NCI-H128 (cell line): ENCODE data around the gene TMEFF2.
"Not testable (repeated sequence)": the region's sequence is repeated elsewhere in the genome, so short reads cannot be mapped to it uniquely, and the experiment has no call there.

Experiments used
- DNase-seq: peaks from one replicate; lab custom pipeline; 2025; ENCODE audit not compliant: unreplicated experiment; lab: John Stamatoyannopoulos, UW

TMEFF2 gene

DNA sequence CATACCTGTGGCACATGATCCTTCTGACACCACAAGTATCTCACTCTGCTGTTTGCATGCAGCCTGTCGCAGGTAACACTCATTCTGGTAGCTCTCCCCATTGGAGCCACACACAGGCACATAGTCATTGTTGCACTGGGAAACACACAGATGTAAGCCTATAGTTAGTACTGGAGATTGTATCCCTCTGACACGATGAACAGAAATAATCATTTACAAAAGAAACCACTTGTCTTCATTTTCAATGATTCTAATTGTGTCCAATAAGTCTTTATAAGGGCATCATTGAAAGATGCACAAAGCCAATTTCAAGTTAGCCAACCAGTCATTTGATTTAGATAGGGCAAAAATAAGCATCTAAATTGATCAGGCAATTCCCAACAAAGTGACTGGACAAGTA is 10.4 kb downstream of the TMEFF2 start:
- DNase-seq: no peak

DNA sequence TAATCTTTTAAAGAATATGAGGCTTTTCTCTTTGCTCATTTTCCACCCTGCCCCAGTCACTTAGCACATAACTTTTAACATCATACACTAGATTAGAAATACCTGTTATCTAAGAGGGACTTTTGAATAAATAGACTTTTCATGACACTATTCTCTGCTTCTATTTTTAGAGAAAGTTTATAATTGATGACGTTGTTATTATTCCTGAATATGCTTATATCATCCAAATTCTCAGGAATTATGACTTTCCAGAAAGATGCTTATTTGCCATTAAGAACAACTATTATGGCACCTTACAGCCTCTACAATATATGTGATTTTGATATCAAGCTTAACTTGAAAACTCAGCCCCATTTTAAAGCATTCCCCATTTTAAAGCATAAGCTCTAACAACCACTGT is 11.4 kb downstream of the TMEFF2 start:
- DNase-seq: no peak

DNA sequence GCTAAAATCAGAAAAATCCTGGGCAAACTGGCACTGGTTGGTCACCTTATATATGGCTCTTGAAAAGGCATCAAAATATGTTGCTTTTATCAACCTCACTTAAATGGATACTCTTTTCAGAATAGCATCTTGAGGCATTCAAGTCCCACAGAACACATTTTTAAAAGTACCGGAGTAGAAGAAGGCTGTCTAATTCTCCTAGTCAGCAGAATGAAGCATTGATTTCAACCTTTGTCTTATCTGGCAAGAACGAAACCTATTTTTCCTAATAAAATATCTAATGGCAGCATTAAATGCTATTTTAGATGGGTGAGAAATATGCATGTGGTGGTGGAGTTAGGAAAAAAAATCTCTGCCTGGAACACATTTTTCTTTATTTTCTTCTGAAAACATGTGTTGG is 27.8 kb downstream of the TMEFF2 start:
- DNase-seq: no peak

DNA sequence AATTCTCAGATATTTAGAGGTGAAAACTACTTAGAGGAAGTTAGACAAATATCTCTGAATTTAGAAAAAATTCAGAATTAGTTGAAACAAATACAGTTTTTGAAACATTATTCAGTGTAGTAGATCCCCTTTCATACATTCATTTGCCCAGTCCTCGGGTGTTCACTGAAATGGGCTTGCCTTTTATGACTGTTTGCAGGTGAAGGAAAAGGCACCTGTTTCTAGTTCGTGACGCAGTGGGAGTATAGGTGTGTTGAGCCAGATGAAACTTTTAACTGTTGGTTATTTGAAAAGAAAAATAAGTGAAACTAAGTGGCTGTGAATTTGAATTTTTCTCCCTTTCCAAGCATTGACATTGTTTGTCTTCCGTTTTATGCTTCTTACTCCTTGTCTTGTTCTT is 28.9 kb downstream of the TMEFF2 start:
- DNase-seq: no peak

DNA sequence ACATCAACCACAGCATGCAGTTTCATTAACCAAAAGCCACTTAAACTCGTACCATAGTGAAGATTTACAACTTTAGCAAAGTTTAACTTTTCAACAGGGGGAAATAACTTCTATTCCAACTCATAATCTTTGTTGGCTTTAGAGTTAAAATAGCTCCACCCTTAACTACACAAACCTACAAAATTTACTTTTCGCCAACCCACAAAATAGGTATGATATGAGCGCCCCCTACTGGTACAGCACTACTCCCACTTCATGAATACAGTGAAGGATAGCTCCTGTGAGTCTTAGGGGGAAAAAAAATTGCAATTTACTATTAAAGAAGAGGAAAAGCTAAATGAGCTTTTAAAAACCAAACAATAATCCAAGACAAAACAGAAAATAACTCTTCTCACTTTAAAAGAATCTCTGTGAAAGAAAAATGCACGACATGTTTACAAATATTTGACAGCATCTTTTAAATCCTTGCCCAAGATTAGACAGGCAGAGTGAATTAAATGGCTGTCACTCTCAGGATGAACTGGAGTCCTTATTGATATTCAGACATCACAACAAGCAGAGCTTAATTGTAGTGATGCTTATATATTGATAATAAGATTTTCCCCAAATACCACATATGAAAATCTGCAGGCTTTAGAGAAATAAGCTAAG is 32.2 kb downstream of the TMEFF2 start:
- DNase-seq: no peak

DNA sequence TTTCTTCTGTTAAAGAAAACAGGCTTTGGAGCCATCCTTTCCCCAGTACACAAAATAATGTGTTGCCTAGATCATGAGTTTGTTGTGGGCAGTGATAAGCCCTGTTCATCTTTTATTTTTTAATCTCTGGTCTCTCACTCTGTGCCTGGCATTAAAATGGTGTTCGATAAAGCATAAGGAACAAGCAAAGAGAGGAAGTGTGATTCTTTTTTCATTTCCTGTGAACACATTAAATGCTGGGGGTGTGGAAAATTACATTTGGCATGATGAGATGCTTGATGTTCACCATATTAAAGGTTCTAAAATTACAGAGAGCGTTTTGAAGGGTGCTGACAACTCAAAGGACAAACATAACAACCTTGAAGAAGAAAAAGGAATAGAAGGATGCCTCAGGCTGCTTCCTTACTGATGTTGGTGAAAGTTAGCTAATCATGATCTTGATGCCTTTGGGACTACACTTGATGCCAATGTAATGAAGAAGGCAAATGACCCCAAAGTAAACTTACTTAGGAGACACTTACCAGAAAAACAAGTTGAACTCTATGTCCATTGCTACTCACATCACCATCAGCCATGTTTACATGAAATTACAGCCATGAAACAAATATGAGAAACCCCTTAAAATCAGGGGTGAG is 33.0 kb downstream of the TMEFF2 start:
- no peak for DNase-seq

DNA sequence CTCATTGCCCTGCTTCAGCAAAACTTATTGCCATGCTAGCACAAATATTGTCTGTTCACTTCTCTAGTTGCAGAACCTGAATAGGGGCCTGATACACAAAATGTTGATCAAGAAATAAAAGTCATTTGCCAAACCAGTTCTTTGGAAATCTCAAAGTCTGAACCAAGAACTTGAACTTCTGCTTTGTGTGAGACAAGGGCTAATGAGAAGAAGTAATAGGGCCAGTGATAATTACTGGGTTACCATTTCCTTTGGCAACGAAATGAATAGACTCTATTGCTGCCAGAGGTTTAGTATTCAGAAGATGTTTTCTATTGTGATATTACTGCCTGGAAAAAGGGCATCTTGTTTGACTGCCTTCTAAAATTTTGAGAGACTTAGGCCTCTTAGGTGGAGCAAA is 35.0 kb downstream of the TMEFF2 start:
- no peak for DNase-seq

DNA sequence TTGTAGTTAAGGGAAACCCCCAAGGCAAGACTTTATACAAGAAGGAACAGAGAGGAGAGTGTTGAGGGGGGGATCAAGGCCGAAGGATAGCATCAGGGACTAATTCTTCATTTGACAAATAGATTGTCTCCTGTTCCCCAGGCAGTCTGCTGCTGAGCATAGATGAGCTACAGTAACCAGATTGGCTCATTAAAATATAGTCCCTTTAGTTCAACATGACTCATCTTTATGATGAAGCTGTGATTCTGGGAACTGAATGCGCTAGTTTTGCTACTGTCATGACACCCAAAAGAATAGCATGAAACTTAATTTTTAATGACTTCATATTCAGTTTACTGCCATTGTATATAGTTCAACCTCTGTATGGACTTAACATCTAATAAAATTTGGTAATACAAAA is 35.5 kb downstream of the TMEFF2 start:
- no peak for DNase-seq

DNA sequence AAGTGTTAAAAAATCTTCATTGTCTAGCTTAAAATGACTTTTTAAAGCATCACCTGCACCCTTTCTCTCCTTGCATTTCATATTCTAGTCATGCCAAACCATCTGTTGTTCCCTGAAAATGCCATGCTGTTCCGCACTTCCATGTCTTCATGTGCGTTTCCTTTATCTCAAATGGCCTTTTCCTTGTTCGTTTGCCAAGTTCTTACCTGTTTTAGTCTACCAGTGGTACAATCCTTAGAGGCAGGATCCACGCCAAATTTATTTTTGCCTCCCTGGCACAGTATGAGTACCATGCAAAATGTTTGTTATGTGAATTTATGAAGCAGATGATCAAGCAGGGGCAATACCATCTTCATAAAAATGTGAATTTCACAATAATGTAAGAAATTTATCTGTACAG is 37.0 kb downstream of the TMEFF2 start:
- DNase-seq: no peak

DNA sequence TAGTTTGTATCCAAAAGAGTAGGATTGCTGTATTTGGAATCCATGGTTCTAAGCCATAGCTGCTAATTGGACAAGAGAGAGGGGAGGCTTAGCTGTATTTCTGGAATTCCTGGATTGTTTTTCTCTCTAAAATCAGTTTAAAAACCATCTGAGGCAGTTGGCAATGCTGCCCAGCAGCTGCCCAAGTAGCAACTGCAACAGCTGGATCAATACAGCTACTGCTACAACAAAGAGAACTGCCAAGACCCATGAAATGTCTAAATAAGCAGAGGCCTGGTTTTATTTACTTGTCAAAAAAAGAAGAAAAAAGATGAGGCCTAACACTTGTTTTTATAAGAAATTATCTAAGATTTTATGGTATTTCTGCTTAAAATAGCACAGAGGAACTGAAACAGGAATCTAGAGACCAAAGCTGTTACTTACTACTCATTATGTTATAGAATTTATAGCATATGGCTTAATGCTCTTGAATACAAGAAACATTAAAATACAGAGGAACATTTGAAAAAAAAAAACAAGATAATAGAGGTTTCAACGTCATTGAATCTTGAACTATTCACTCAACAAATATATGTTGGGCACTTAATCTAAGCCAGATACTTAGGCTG is 39.1 kb downstream of the TMEFF2 start:
- no peak for DNase-seq

DNA sequence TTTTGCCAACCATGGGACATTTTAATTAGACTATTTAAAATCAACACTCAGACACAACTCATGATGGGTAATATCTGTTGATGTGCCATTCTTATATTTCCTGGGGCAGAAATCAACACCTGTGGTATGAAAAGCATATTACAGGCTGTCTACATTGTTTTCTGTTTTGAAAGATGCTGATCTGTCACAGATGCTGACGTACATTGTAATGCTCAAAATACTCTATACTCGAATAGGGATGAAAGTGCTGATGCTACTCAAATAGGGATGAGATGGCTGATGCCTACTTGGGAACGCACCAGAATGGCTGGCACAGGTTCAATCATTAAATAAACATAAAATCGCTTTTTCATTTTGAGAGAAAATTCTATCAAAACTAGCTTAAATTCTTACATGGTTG is 41.2 kb downstream of the TMEFF2 start:
- no peak for DNase-seq

DNA sequence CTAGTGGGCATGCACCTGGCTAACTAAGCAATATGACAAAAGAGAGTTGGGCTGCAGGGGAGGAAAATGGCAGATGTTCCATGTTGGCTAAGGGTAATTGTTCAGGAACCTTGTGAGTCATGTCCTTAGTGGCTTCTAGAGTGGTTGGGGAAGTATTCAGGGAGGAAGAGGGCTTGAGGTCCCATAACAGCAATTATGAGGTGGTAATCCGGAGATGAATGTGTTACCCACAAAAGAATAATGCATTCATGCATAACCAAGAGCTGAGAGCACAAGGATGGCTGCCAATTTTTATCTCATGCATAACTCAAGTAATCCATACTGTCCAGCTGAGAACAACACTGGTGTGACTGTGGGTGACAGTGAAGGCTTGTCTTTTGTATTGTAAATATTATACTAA is 42.9 kb downstream of the TMEFF2 start:
- peak; percentile 43 for DNase-seq

DNA sequence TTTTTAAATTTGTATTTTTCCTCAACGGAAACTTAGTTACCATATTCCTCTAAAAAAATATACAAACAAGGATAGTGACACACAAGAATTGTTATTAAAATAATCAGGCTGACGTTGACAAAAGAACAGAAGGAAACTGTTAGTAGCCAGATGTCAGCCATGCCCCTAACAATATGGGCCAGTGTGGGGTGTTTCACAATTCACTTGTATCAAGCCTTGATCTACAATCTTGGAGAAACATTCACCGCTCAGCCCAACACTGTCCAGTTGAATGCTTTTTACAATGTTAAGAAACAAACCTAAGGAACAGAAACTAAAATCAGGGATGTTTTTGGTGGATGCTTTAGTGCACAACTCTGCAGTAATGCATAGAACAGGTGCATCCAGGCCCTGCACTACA is 44.6 kb downstream of the TMEFF2 start:
- DNase-seq: no peak

DNA sequence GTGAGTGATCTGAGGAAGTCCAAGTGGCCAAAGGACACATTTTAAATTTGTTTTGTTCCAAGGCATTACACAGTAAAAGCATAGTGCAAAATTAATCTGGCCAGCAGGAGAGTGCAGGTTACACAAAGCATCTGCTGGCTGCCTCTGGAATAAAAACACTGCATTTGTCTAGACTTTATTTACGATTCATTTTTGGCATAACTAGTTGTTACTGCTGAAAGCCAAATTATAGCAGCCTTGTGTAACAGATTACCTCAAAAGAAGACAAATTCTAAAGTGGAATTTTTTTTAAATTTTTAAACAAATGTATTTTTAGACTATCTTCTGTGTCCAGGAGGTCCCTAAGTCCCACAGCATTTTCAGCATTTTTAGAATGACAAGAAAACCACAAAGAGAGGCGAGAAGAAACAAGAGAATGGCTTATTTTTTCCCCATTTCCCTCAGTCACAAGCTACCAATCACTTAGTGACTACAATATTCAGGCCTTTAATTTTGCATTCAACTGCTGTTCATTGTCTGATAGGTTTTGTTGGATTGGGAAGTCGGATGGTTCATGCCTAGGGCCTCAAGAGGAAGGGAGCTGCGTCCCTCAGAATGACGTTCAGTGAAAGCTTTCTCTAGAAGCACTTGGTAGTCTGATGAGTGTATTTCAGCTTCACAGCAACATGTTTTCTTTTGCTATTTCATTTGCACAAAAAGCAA is 46.0 kb downstream of the TMEFF2 start:
- no peak for DNase-seq

DNA sequence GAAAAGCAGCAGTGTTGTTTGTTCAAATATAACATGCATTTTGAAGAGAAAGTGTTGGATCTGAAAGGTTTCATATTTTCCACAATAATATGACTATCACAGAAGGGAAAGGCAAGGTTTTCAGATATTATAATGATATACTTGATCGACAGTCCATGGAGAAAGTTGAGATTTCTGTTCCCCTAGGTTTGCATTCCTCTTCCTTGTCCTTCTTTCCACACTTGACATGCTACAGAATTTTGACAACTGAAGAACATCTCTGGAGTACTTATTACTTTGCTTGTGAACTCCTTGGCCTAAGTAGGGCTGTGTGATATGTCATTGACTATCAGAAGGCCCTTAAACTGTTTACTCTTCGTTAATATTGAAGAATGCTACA is 46.5 kb downstream of the TMEFF2 start:
- no peak for DNase-seq

DNA sequence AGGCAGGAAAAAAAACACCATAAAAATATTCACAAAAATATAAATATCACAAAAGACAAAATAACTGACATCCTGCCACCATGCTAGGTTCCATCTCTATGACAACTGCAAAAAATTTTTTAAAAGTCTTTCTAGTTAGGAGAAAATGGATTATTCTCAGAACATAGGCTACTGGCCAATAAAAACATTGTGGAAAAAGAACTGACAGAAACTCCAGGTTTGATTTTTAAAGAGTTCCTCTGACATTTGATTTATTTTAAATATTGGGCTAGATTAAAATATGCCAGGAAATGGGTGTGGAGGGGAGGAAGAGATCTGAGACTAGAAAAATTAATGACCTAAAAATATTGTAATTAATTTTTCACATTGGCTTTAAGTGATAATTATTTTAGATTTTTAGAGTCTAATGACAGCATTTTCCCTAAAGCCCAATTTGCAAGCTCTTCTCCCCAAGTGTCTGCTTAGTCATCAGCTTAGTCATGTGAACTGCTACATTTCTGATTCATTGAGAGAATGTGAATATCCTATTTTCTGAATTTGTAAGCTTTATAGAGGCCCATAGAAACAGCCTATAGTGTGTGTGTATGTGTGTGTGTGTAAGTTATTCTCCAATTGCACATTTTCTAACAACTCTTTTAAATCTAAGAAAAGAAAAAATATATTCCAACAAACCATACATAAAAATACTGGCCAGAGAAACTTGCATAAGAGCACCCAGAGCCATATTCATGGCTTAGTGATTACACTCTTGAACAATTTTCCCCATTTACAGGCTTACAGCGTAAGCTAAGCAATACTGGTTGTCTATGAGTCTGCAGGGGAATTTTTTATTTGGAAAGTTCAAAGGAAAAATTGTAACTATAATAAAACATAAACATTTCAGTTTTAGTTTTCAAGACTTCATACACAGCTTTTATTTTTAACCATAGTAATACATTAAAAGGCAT is 48.4 kb downstream of the TMEFF2 start:
- DNase-seq: no peak

DNA sequence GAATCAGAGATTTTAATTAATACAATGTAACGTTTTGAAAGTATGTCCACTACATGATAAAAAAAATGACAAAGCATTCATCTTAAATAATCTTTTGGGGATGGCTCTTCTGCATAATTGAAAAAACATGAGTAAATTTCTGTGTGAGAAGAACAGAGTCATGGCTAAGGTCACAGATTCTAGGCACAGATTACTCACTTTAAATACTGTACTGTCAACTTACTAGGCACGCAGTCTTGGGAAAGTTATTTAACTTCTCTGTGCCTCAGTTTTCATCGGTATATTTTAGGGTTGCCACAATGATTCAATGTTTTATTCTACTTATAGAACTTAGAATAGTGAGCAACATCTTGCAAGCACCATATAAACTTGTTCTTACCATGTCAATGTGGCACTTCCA is 49.2 kb downstream of the TMEFF2 start:
- DNase-seq: no peak

DNA sequence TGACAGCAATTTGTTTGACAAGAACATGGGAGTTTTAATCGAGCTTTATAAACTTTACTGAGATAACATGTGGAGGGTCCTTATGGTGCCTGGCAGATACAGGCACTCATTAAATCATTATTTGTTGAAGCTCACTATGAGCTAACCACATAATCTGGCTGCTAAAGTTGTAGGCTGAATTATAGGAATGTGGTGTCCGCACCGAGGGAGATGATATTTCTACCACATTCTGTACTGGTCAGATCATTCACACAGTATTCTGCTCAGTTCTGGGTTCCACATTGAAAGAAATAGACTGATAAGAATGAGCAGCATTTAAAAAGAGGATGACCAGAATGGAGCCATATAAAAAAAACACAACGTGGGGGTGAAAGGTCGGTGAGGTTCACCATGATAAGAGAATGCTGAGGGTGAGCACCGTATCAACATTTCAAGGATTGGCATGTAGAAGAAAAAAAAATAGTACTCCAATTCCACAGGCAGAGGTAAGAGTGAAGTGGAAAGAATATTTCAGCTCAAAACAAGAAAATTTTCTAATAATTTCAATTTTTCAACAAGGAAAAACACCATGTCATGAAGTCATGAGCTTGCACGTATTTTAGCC is 54.4 kb downstream of the TMEFF2 start:
- DNase-seq: no peak

DNA sequence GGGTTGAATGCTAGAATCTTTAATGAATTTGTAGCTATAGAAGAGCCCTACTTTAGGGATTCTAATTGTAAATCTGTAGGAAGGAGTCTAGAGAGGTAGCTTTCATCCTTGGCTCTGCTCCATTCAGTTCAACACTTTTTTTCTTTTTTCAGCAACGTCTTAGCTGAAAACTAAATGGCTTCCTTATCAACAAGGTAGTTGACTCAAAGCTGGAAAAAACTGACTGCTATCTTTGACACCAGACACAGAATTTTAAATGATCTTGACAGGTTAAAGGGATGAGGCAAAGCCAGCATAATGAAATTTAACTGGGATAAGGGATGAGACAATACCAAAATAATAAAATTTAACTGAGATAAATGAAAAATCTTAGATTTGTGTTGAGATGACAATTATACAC is 54.9 kb downstream of the TMEFF2 start:
- no peak for DNase-seq

DNA sequence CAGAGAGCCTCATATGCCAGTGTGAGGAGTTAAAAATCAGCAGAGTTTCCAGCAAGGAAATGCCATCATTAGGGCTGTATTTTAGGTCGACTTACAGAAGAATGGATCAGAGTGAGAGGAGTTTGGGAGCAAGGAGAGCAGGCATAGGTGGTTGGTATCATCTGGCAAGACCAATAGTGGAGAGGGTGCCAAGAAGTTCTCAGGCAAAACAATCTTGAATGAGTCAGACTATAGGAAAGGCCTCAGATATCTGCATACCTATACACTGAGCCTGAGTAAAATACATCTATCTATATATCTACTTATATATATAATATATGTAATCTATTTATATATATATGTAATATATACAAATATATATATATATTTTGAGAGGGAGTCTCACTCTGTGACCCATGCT is 57.3 kb downstream of the TMEFF2 start:
- DNase-seq: no peak

DNA sequence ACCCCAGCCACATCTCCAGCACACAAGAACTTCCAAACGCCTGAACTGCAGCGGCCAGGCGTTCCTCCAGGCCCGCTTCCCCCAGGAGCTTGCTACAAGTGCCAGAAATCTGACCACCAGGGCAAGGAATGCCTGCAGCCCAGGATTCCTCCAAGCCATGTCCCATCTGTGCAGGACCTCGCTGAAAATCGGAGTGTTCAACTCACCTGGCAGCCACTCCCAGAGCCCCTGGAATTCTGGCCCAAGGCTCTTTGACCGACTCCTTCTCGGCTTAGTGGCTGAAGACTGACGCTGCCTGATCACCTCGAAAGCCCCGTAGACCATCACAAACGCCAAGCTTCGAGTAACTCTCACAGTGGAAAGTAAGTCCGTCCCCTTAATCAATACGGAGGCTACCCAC is 62.1 kb downstream of the TMEFF2 start:
- DNase-seq: not testable (repeated sequence)
